A172 (cell line): Measurements from ENCODE around the gene BLOC1S3. TPM values are rescaled to one million over a fixed set of nuclear protein-coding genes. Genes with fewer than 3 reads are reported as not detected.

ENCODE experiments used
- DNase-seq: peaks from one replicate; pipeline ENCODE4 v3.0.0-alpha.2; 2015; ENCODE audit warnings: low spot score
- total RNA-seq: library from RNA; depleted of rRNA; stranded (reverse); fragments of >200 nt; shearing (Covaris generic); gene quantifications from 2 replicates; pipeline ENCODE4 v1.2.3, GENCODE V29; 2014

The BLOC1S3 gene
- total RNA-seq, 1 experiment from 2014 or later = 0.19 TPM

- DNase-seq = no peak
Measured at GRCh38 chr19:45161738-45162607, 16.6 kb upstream of the BLOC1S3 start.

- DNase-seq = no peak
Measured at GRCh38 chr19:45162608-45163143, 15.9 kb upstream of the BLOC1S3 start.

GRCh38 chr19:45163156-45163555, 15.4 kb upstream of the BLOC1S3 start:
- DNase-seq = no peak

- no peak for DNase-seq
Measured at GRCh38 chr19:45163751-45164460, 14.7 kb upstream of the BLOC1S3 start.

DNA sequence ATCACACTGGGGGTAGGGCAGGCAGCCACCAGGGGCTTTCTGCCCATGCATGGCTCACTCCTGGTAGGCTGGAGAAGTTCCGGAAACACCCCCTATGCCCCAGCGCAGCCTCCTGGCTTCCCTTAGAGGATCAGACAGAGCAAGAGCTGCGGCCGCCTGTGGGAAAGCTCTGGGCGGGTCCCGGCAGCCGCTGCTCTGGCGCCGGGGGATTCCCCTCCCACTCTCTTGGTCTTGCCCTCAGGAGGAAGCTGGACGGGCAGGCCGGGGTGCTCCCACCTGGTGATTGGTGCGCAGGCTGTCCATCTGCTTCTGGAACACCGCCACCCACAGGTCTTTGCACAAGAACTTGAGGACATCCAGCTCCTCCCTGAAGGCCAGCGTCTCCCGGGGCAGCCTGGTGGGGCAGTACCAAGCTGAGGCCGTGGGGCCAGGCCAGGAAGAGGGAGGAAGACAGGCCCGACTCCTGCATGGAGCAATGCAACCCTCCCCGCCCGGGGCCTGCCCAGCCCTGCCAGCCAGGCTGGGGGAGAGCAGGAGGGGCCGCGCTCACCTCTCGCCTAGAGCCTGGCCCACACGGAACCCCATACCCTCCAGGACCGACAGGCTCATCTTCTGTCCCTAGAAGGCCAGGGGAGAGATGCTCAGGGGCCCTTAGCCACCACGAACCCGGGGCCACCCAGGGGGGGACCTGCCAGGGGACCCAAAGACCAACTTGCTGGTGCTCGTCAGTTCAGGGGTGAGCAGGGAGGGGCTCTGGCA, 13.8 kb upstream of the BLOC1S3 start:
- DNase-seq = peak; percentile 22

DNA sequence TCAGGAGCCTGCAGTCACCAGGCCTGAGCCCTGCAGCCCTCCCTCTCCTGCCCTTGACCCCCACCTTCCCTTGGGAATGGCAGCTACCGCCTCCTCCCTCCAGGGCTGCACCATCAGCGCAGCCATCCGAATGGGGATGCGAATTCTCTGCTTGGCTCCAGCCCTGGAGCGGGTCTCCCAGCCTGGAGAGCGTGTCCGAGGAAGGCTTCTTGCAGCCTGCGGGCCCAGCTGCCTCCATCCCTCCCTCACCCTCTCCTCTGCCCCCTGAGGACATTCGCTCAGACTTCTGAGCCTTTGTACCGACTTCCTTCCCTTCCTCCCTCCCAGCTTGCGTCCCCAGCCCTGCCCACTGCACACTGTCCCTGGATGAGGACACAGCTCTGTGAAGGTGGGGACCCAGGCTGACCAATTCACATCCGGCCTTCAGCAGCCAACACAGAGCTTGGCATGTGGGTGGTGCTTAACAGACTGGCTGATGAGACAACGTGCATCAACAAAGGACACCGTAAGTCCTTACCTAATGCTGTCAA, 11.8 kb upstream of the BLOC1S3 start:
- DNase-seq = no peak

GRCh38 chr19:45168767-45169351, 9.7 kb upstream of the BLOC1S3 start:
- no peak for DNase-seq

DNA sequence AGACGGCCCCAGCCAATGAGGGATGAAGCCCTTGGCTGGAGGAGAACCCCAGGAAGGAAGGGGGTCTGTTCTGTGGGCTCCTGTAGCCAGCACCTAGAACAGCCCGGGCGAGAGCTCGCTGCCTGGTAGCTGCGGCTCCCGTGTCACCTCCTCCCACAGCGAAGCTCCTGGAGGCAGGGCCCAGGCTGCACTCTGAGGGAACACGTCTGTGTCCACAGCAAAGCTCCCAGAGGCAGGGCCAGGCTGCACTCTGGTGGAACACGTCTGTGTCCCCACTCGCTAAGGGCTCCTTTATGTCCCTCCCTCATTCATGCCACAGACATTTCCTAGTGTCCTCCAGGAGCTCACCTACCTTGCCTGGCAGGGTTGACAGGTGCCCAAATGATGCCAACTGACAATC, 9.0 kb upstream of the BLOC1S3 start:
- DNase-seq = no peak

DNA sequence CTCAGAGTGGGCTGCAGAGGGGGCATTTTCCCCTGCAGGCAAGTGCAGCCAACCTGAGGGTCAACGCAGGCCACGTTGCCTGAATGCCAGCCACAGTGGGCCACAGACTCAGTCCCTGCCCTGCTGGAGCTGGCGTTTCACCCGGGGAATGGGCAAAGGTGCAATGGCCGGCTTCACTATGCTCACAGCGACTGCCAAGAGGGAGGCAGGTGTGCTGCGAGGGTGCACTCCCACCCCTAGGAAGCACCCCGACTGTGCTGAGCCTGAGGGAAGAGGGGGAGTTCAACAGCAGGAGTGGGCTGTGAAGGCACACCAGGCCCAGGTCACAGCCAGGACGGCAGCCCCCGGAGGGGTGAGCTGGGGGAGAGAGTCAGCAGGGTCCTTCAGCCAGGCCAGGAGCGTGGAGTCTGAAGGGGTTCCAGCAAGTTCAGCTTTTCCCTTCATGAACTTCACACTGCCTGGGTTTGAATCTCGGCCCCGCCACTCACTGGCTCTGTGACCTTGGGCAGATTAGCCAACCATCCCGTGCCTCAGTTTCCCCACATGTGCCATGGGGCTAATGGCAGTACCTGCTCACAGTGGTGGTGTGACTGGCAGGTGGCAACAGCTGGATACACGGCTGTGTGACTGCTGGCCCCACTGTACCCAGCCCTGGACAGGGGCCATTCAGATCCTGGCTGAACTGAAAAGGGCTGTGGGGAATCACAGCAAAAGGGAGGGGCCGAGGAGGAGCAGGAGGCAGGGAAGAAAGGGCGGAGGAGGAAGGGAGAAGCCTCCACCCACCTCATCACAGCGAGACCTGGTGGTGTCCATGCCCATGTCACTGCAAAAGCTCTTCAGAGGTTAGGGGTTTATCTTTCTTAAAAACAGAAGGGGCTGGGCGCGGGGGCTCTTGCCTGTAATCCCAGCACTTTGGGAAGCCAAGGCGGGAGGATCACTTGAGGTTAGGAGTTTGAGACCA, 8.2 kb upstream of the BLOC1S3 start:
- no peak for DNase-seq

- DNase-seq = no peak
Measured at GRCh38 chr19:45171211-45171623, 7.4 kb upstream of the BLOC1S3 start.

DNA sequence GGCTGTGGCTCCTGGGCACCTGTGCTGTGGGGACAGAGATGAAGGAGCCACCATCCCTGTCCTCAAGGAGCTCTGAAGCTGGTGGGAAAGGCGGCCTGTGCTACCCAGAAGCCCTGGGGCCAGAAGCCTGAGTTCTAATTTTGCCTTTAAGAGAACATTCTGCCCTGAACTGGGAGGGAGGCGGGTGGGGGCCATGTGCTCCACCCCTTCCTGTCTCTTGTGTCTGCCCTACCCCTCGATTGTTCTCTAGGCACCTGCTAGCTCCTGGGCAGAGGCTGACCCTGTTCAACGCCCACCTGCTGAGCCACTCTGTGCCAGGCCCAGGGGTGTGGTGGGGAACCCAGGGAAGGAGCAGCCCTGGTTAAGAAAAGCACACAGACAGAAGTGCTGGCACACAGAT, 6.4 kb upstream of the BLOC1S3 start:
- DNase-seq = no peak

GRCh38 chr19:45172611-45173208, 5.9 kb upstream of the BLOC1S3 start:
- no peak for DNase-seq

DNA sequence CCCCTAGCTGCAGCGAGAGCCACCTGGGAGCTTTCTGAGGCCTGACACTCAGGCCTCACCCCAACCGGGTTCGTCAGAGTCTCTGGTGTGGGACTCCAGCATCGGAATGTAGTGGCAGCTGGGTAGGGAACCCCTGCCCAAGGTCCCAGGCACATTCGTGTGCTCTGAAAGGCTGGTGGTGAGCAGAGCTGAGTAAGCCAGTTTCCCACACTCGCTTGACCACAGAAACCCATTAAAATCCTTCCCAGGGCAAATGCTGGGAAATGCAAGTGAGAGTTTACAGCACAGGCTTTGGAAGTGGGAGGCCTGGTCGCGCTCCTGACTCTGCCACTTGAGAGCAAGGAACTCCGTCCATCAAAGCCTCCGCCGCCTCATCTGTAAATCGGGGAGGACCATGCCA, 4.8 kb upstream of the BLOC1S3 start:
- peak; percentile 26 for DNase-seq

DNA sequence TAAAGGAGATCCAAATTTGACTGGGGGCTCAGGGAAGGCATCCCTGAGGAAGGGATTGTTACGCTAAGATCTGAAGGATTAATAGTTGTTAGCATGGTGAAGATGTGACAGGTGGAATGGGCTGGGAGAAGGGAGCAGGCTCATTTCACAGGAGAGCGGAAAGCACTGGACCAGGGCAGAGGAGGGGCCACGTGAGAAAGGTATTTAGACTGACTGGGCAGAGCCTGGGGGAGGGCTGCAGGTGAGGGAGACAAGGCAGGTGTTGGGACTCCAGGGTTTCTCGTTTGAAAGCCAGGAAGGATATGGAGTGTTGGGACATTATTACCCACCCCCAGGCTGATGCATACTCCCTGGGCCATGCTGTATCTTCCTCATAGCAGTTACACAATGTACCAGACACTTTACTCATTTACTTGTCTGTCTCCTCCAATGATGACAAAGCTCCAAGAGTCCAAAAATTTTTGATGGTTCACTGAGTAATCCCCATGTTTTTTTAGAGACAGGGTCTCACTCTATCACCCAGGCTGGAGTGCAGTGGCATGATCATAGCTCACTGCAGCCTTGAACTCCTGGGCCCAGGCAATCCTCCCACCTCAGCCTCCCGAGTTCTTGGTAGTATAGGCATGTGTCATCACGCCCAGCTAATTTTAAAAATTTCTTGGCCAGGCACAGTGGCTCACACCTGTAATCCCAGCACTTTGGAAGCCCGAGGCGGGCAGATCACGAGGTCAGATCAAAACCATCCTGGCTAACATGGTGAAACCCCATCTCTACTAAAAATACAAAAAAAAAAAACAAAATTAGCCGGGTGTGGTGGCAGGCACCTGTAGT, 2.9 kb upstream of the BLOC1S3 start:
- no peak for DNase-seq

GRCh38 chr19:45177817-45178261, 745 bp upstream of the BLOC1S3 start, which contains the start of gene TRAPPC6A:
TRAPPC6A (minus strand) TSS chr19:45178237; CDS start chr19:45178218, 19 bp downstream.
- no peak for DNase-seq

DNA sequence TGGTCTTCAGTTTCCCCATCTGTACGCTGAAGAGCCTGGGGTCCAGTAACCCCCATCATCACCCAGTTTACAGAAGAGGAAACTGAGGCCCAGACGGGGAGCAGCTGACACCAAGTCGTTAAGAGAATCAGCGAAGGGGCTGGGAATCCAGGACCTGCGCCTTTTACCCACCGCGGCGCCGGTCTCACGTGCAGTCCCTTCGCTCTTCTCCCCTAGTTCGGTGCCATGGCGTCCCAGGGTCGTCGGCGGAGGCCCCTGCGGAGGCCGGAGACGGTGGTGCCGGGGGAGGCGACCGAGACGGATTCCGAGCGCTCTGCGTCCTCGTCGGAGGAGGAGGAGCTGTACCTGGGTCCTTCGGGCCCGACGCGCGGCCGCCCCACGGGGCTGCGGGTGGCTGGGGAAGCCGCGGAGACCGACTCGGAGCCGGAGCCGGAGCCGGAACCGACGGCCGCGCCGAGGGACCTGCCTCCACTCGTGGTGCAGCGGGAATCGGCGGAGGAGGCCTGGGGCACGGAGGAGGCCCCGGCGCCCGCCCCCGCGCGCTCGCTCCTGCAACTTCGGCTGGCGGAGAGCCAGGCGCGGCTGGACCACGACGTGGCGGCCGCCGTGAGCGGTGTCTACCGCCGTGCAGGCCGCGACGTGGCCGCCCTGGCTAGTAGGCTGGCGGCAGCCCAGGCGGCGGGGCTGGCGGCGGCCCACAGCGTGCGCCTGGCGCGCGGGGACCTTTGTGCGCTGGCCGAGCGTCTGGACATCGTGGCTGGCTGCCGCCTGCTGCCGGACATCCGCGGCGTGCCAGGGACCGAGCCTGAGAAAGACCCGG, 698 bp downstream of the BLOC1S3 start:
- DNase-seq = no peak

DNA sequence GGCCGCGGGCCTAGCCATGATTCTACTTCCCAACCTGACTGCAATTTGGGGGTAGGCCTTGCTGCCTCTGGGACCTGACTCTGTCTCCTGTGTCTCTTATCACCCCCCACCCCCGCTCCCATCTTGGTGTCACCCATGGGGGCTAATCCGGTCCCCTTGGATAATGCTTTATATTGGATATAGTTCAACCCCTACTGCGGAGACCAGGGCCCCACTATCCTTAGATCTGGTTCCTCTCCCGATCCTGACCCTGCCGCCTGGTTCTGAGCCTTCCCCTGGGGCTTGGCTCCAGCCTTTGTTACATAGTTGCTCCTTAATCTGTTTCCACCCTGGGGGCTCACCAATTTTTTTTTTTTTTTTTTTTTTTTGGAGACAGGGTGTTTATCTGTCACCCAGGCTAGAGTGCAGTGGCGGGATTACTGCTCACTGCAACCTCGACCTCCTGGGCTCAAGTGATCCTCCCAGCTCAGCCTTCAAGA, 1.3 kb downstream of the BLOC1S3 start:
- no peak for DNase-seq

GRCh38 chr19:45180936-45181335, 2.4 kb downstream of the BLOC1S3 start:
- DNase-seq = no peak
